ENCODE data around the gene SCN3A. TPM values are rescaled to one million over a fixed set of nuclear protein-coding genes. Genes with fewer than 3 reads are reported as not detected.

The SCN3A gene
- total and polyA plus RNA-seq, 10 of the 15 experiments (the other 5 are each of a cell fraction or from before 2014, with no cell fraction given) = 0.04 to 0.34 (median 0.06) TPM; not detected in 3

DNA sequence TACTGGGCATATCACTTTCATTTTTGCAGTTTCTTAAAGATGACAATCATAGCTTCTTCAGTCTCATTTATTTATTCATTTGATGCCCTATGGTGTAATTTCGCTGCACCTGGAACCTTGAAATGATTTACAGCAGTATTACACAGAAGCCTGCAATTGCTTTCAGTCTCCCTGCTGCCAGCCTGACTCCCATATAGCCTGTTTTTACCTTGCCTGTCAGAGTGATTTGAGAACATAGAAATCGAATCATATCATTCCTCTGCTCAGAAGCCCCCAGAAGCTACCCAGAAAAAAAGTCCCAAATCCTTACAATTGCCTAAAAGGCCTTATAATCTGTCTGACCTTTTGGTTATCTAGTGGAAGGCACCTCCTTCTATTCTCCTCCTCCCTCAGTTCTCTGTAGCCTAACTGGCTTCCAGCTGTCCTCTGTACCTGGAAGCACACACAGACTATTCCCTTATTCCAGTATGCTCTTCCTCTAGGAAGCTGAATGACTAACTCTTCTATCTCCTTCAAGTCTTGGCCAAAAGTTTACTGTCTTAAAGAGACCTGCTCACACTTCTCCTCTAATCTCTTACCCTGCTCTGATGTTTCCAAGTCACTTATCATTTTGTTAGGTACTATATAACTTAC, 12.6 kb downstream of the SCN3A start:
- no peaks in the 10 kb centered on the region for H4K20me1 ChIP-seq (ENCODE audit: control insufficient read depth, insufficient read depth)
- H3K4me2 ChIP-seq (ENCODE audit: control insufficient read depth, insufficient read depth) = no peak overlapping the region
- H2AFZ ChIP-seq (ENCODE audit: control insufficient read depth, low read depth, low read length) = no peak overlapping the region
- 0% methylated on average over 2 of the region's 2 CpGs for WGBS (ENCODE audit: insufficient coverage, insufficient replicate concordance, low lambda C conversion rate, missing lambda C conversion rate)
- H3K9ac ChIP-seq (ENCODE audit: control insufficient read depth, insufficient read depth, low read length) = no peak overlapping the region
- no peaks in the 10 kb centered on the region for H3K9me3 ChIP-seq (replicated peaks; ENCODE audit: control insufficient read depth, insufficient read depth, low read length)
- DNase-seq (ENCODE audit: low read depth, low spot score) (no peak), ATAC-seq (no peak), FAIRE-seq (no peak)
- in situ Hi-C loops (cut with MboI) = no loop called here
- BruUV-seq (replicated peaks) = no TSS peak
- H3K36me3 ChIP-seq (ENCODE audit: control insufficient read depth in 2 of 2, insufficient read depth in 2 of 2, low read length in 1 of 2) = no peaks in the 10 kb centered on the region
- no peak overlapping the region for H3K4me3 ChIP-seq
- intact Hi-C loops (cut with micrococcal nuclease; ENCODE audit: unreplicated experiment) = no loop called here
- H3K27ac ChIP-seq (ENCODE audit: control insufficient read depth, insufficient read depth) = no peak overlapping the region
- ChIA-PET CTCF (interaction anchor here (0.7 to 2.7 kb wide), 2 partner anchors 13 to 580 kb away, joined by 3 to 13 read pairs; partner anchors contain the start of gene SCN3A), SMC1A (ENCODE audit: uncharacterized antibody, unreplicated experiment) (interaction anchor here (1.6 kb wide), 1 partner anchor 13 kb away, joined by 6 read pairs; the partner anchor contains the start of gene SCN3A), POLR2A (no interaction called here), RAD21 (ENCODE audit: unreplicated experiment) (interaction anchor here (0.6 kb wide), 1 partner anchor 453 kb away, joined by 5 read pairs; no protein-coding TSS in a partner anchor)
- H3K4me1 ChIP-seq (ENCODE audit: control insufficient read depth, insufficient read depth, low read length) = peaks cover 6% of the 10 kb centered on the region; the same call in 1 of the 2 replicates
- H3K27me3 ChIP-seq (replicated peaks in 1 of 2; ENCODE audit: control insufficient read depth in 2 of 2, insufficient read depth in 2 of 2, low read length in 1 of 2) = no peaks in the 10 kb centered on the region
- no peaks in the 10 kb centered on the region for H3K79me2 ChIP-seq (ENCODE audit: control insufficient read depth, insufficient read depth, low read length)
- TF ChIP-seq RCOR1 (conservative IDR thresholded peaks at IDR 0.05; ENCODE audit: low read depth, low read length) (no peak), RUNX3 (IDR thresholded peaks at IDR 0.05; ENCODE audit: low read length) (no peak), HSF1 (IDR thresholded peaks at IDR 0.05; ENCODE audit: low read depth, low read length) (no peak), TAF1 (IDR thresholded peaks at IDR 0.05; ENCODE audit: borderline replicate concordance, low read depth, low read length) (no peak), EP300 (IDR thresholded peaks at IDR 0.05; ENCODE audit: borderline replicate concordance in 1 of 2, control insufficient read depth in 1 of 2, low read depth in 2 of 2, low read length in 2 of 2) (no peak), MEF2A (IDR thresholded peaks at IDR 0.05; ENCODE audit: insufficient read depth, low read depth, low read length) (no peak), SMARCA5 (IDR thresholded peaks at IDR 0.05) (no peak), RB1 (IDR thresholded peaks at IDR 0.05; ENCODE audit: borderline replicate concordance) (no peak), TCF7 (IDR thresholded peaks at IDR 0.05; ENCODE audit: borderline replicate concordance) (no peak), CREB1 (IDR thresholded peaks at IDR 0.05; ENCODE audit: low read depth) (no peak), POLR2AphosphoS2 (IDR thresholded peaks at IDR 0.05; ENCODE audit: low read depth, low read length) (no peak), NFIC (IDR thresholded peaks at IDR 0.05; ENCODE audit: low read depth, low read length) (no peak)
- TF ChIP-seq, protein P1, sequence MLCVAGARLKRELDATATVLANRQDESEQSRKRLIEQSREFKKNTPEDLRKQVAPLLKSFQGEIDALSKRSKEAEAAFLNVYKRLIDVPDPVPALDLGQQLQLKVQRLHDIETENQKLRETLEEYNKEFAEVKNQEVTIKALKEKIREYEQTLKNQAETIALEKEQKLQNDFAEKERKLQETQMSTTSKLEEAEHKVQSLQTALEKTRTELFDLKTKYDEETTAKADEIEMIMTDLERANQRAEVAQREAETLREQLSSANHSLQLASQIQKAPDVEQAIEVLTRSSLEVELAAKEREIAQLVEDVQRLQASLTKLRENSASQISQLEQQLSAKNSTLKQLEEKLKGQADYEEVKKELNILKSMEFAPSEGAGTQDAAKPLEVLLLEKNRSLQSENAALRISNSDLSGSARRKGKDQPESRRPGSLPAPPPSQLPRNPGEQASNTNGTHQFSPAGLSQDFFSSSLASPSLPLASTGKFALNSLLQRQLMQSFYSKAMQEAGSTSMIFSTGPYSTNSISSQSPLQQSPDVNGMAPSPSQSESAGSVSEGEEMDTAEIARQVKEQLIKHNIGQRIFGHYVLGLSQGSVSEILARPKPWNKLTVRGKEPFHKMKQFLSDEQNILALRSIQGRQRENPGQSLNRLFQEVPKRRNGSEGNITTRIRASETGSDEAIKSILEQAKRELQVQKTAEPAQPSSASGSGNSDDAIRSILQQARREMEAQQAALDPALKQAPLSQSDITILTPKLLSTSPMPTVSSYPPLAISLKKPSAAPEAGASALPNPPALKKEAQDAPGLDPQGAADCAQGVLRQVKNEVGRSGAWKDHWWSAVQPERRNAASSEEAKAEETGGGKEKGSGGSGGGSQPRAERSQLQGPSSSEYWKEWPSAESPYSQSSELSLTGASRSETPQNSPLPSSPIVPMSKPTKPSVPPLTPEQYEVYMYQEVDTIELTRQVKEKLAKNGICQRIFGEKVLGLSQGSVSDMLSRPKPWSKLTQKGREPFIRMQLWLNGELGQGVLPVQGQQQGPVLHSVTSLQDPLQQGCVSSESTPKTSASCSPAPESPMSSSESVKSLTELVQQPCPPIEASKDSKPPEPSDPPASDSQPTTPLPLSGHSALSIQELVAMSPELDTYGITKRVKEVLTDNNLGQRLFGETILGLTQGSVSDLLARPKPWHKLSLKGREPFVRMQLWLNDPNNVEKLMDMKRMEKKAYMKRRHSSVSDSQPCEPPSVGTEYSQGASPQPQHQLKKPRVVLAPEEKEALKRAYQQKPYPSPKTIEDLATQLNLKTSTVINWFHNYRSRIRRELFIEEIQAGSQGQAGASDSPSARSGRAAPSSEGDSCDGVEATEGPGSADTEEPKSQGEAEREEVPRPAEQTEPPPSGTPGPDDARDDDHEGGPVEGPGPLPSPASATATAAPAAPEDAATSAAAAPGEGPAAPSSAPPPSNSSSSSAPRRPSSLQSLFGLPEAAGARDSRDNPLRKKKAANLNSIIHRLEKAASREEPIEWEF (IDR thresholded peaks at IDR 0.05; ENCODE audit: insufficient replicate concordance, low read depth, low read length) = no peak
- TF ChIP-seq, protein P2, sequence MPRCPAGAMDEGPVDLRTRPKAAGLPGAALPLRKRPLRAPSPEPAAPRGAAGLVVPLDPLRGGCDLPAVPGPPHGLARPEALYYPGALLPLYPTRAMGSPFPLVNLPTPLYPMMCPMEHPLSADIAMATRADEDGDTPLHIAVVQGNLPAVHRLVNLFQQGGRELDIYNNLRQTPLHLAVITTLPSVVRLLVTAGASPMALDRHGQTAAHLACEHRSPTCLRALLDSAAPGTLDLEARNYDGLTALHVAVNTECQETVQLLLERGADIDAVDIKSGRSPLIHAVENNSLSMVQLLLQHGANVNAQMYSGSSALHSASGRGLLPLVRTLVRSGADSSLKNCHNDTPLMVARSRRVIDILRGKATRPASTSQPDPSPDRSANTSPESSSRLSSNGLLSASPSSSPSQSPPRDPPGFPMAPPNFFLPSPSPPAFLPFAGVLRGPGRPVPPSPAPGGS (IDR thresholded peaks at IDR 0.05; ENCODE audit: borderline replicate concordance, insufficient read depth, low read depth, low read length, poor library complexity, severe bottlenecking) = no peak
